Motor neuron (in vitro differentiated cells): ENCODE data around the gene PDCD11. TPM values are rescaled to one million over a fixed set of nuclear protein-coding genes. Genes with fewer than 3 reads are reported as not detected.
A peak's percentile ranks its signal among the peaks of the same experiment; 100 is the strongest.
"Not testable (repeated sequence)": the region's sequence is repeated elsewhere in the genome, so short reads cannot be mapped to it uniquely, and the experiment has no call there.

Experiments used
- ATAC-seq, 8 experiments: fragments of 200-7000 bp; cut with Tn5 transposase; replicated peaks in 6 of 8; 2 replicates each; pipeline ENCODE4 v1.8.0; 2021; ENCODE audit warnings: mild to moderate bottlenecking in 8 of 8, moderate library complexity in 8 of 8
- H3K27ac ChIP-seq, 2 donors: fragments of 250-450 bp; sonication (Bioruptor Pico); 2 replicates each; pipeline ENCODE4 v1.9.0; 2021; ENCODE audit warnings: antibody characterized with exemption in 2 of 2, mild to moderate bottlenecking in 2 of 2, moderate library complexity in 1 of 2
- H3K4me1 ChIP-seq, 2 donors: fragments of 250-450 bp; sonication (Bioruptor Pico); replicated peaks in 1 of 2; 2 replicates each; pipeline ENCODE4 v1.6.1; 2021; ENCODE audit warnings: antibody characterized with exemption in 2 of 2, mild to moderate bottlenecking in 2 of 2, moderate library complexity in 1 of 2
- H3K4me3 ChIP-seq, 5 donors: fragments of 250-450 bp; sonication (Bioruptor Pico); 2 replicates each; pipeline ENCODE4 v1.9.0; 2021; ENCODE audit warnings: antibody characterized with exemption in 5 of 5, mild to moderate bottlenecking in 5 of 5, moderate library complexity in 4 of 5
- WGBS, 10 experiments: fragments of 450-650 bp; shearing (Covaris generic); methylation state at CpG; one replicate each; pipeline ENCODE4 v1.0.0; 2022; 5-methylcytosine and 5-hydroxymethylcytosine counted together
- in situ Hi-C, 9 experiments: fragments of 400-800 bp; cut with MboI; loops; one replicate each; pipeline ENCODE4 v1.15.0; 2021; ENCODE audit warnings: low sequenced_read_pairs in 9 of 9, low pct_unique_long_range_greater_than_20kb in 2 of 9; ENCODE audit not compliant: unreplicated experiment in 9 of 9
- total RNA-seq, 8 experiments: library from RNA; unstranded; fragments of 300-600 nt; gene quantifications; 2 replicates each; pipeline versions ENCODE4 v1.2.3 to v1.2.4, GENCODE V29; 2022

PDCD11 gene, protein sequence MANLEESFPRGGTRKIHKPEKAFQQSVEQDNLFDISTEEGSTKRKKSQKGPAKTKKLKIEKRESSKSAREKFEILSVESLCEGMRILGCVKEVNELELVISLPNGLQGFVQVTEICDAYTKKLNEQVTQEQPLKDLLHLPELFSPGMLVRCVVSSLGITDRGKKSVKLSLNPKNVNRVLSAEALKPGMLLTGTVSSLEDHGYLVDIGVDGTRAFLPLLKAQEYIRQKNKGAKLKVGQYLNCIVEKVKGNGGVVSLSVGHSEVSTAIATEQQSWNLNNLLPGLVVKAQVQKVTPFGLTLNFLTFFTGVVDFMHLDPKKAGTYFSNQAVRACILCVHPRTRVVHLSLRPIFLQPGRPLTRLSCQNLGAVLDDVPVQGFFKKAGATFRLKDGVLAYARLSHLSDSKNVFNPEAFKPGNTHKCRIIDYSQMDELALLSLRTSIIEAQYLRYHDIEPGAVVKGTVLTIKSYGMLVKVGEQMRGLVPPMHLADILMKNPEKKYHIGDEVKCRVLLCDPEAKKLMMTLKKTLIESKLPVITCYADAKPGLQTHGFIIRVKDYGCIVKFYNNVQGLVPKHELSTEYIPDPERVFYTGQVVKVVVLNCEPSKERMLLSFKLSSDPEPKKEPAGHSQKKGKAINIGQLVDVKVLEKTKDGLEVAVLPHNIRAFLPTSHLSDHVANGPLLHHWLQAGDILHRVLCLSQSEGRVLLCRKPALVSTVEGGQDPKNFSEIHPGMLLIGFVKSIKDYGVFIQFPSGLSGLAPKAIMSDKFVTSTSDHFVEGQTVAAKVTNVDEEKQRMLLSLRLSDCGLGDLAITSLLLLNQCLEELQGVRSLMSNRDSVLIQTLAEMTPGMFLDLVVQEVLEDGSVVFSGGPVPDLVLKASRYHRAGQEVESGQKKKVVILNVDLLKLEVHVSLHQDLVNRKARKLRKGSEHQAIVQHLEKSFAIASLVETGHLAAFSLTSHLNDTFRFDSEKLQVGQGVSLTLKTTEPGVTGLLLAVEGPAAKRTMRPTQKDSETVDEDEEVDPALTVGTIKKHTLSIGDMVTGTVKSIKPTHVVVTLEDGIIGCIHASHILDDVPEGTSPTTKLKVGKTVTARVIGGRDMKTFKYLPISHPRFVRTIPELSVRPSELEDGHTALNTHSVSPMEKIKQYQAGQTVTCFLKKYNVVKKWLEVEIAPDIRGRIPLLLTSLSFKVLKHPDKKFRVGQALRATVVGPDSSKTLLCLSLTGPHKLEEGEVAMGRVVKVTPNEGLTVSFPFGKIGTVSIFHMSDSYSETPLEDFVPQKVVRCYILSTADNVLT (N-terminal part only)
- total RNA-seq: 10 to 100 TPM; 20.6 to 60.1 (median 39.2) TPM

DNA sequence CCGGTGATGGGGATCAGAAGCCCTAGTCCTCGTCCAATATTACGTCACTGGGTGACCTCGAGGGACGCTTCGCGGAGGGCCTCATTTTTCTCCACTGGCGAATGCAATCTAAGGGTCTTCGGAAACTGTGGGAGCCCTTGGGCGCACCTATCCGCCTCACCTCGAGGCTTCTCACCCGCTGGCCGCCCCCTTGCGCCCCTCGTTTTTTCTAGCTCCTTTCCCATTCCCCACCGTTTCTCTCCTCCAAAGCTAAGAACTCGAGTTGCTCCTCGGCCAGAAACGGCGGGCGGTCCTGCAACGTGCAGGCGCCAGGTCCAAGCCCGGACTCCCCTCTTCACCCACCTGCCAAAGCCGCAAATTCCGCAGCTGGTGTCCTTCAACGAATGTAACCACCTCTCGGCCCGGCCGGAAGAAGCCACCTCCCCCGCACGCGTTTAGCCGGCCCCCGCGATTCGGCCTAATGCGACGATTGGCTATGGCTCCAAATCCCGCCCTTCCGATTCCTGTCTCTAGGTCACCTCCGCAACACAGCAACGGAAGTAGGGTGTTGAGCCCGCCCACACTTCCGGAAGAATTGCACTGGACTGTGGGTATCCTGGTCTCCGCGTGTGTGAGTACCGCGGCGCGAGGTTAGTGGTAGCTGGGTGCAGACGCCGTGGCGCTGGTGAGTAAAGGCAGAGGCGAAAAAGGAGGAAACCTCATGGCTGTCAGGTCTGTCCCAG lies at the start of gene PDCD11, which contains the start of gene ATP5MK:
TSS of gene PDCD11 (plus strand) at position 560 of the 722 bp plus-strand sequence. CDS start 1,801 bp downstream, outside the sequence.
TSS of gene ATP5MK (minus strand) at position 409 of the 722 bp plus-strand sequence. CDS start 4,018 bp downstream, outside the sequence.
- peak within 1 kb of the TSS; percentile 93 for H3K27ac ChIP-seq
- peak within 1 kb of the TSS; percentile 72 to 98 (median 85) for H3K4me3 ChIP-seq
- ATAC-seq: peak; percentile 97 to 99 (median 99)
- 0 to 1% (median 0%) methylated on average over 1 to 30 of the region's 56 CpGs; no CpG with 5 or more reads in 3 of the 10 experiments for WGBS, 10 experiments
- peaks cover 27 to 34% of the 10 kb centered on the region in 2 donors for H3K4me1 ChIP-seq
- in situ Hi-C loops: no loop called here

DNA sequence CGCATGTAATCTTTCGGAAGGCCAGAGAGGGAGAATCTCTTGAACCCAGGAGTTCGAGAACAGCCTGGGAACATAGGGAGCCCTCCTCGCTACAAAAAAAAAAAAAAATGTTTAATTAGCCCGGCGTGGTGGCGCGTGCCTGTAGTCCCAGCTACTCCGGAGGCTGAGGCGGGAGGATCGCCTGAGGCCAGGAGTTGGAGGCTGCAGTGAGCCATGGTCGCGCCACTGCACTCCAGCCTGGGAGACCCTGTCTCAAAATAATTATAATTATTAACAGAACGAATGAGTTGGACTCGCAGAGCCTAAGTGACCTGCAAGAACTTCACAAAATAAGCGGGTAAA lies 46.3 kb upstream of the PDCD11 start:
- H3K4me3 ChIP-seq: peak overlapping the region; percentile 50 to 78 (median 62)
- WGBS, 10 experiments: 6 to 100% (median 48%) methylated on average over 1 to 5 of the region's 16 CpGs; no CpG with 5 or more reads in 3 of the 10 experiments
- peaks cover 5 to 6% of the 10 kb centered on the region in 2 donors for H3K4me1 ChIP-seq
- ATAC-seq: no peak
- in situ Hi-C loops: no loop called here
- H3K27ac ChIP-seq: peak overlapping the region; percentile 54 to 78

DNA sequence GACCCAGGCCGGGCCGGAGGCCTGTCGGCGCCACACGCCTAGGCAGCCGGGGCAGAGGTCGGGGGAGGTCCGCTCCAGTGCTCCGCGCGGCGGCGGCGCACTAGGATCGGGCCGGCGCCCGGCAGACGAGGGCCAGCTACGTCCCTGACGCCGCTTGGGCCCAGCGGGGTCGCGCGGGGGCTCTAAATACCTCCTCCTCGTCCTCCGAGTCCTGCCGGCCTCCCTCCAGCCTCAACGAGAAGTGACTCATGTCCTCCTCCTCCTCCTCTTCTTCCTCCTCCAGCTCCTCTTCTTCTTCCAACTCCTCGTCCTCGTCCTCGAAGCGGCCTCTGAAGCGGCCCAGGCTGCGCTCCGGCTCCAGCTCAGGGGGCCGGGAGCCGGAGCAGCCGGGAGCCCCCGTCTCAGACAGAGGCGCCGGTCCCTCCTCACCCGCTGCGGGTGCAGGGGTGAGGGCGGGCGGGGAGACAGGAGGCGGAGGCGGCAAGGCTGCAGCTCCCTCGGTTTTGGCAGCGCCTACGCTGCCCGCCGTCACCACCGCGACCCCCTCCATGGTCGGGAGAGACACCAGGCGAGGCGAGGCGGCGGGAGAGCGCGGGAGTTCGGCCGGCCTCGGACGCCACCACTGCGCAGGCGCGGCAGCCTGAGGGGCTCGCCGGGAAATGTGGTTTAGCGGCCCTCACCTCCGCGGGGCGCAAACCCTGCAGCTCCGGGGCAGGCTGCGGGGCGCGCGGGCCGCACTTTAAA lies 45.7 kb upstream of the PDCD11 start, which contains the start of gene PCGF6:
TSS of gene PCGF6 (minus strand) at position 624 of the 744 bp plus-strand sequence. CDS start at position 550, 74 bp downstream.
- H3K27ac ChIP-seq: peak within 1 kb of the TSS; percentile 54 to 78
- 0 to 2% (median 0%) methylated on average over 1 to 17 of the region's 82 CpGs; no CpG with 5 or more reads in 4 of the 10 experiments for WGBS, 10 experiments
- peak within 1 kb of the TSS; percentile 50 to 78 (median 62) for H3K4me3 ChIP-seq
- in situ Hi-C loops: no loop called here
- peaks cover 5 to 6% of the 10 kb centered on the region in 2 donors for H3K4me1 ChIP-seq
- peak; percentile 85 to 96 (median 94) for ATAC-seq

DNA sequence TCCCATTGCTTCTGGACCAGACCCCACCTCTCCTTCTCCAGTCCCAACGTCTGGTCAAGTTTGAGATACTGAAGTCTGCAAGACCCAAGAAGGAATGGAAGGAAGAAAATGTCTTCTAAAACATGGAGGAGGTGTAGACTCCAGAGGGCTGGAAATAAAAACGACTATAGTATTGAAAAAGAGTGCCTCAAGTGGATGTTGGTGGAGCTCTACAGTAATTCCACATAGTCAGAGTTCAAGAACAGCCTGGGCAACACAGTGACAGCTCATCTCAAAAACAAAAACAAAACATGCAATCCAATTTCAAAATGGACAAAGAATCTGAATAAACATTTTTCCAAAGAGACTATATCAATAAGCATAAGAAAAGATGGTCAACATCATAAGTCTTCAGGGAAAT lies 43.1 kb upstream of the PDCD11 start:
- in situ Hi-C loops: no loop called here
- H3K4me1 ChIP-seq: peaks cover 5 to 6% of the 10 kb centered on the region in 2 donors
- WGBS, 10 experiments: 0 to 71% (median 22%) methylated on average over 1 to 2 of the region's 2 CpGs; no CpG with 5 or more reads in 3 of the 10 experiments

DNA sequence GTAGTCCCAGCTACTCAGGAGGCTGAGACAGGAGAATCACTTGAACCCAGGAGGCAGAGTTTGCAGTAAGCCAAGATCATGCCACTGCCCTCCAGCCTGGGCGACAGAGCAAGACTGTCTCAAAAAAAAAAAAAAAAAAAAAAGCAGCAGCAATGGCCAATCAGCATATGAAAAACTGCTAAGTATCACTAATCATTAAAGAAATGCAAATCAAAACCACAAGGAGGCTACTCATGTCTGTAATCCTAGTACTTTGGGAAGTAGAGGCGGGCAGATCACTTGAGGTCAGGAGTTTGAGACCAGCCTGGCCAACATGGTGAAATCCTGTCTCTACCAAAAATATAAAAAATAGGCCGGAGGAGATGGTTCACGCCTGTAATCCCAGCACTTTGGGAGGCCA lies 41.9 kb upstream of the PDCD11 start:
- H3K27ac ChIP-seq, H3K4me3 ChIP-seq, H3K4me1 ChIP-seq, in situ Hi-C loops, ATAC-seq: not testable (repeated sequence)
- 80 to 100% (median 91%) methylated on average over 2 to 3 of the region's 4 CpGs; no CpG with 5 or more reads in 3 of the 10 experiments for WGBS, 10 experiments

More for the DNA sequence above, 43.1 kb upstream of the PDCD11 start:
- peak in 2 of 8 experiments; percentile 6 to 15 for ATAC-seq
- no peak overlapping the region for H3K4me3 ChIP-seq
- no peak overlapping the region for H3K27ac ChIP-seq

DNA sequence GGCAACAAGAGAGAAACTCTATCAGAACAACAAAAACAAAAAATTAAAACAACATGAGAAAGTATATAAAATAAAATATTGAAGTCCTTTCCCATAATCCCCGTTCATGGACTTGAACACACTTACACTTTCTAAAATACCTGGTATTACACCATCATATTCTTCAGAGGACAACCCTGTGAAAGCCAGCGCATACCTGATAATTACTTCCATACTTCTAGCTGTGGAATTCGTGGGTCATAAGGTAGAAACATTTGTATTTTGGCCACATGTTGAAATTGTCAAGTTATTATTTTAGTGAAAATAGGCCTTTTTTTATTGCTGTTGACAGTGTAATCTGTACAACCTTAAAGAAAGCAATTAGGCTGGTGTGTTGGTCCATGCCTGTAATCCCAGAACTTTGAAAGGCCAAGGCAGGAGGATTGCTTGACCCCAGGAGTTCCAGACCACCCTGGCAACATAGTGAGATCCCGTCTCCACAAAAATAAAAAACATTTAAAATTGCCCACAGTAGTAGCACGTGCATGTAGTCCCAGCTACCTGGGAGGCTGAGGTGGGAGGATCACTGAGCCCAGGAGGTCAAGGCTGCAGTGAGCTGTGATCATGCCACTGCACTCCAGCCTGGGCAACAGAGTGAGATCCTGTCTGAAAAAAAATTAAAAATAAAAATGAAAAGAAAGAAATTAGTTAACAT lies 40.4 kb upstream of the PDCD11 start:
- Histone ChIP-seq H3K4me3 (no peak overlapping the region), H3K27ac (no peak overlapping the region), H3K4me1 (no peaks in the 10 kb centered on the region)
- 8 to 100% (median 64%) methylated on average over 1 to 4 of the region's 5 CpGs; no CpG with 5 or more reads in 2 of the 10 experiments for WGBS, 10 experiments
- in situ Hi-C loops: no loop called here
- no peak for ATAC-seq

DNA sequence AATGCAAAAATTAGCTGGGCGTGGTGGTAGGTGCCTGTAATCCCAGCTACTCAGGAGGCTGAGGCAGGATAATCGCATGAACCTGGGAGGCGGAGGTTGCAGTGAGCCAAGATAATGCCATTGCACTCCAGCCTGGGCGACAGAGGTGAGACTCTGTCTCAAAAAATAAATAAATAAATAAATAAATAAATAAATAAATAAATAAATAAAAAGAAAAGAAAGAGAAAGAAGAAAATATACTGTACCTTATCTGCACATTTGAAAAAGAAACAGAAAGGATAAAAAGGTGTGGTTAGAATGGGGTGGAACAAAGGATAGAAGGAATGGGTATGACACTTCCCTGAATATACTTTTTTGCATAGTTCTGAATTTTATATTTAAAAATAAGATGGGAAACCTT lies 36.9 kb upstream of the PDCD11 start:
- in situ Hi-C loops, H3K4me1 ChIP-seq, H3K27ac ChIP-seq, H3K4me3 ChIP-seq: not testable (repeated sequence)
- peak in 1 of 8 experiments; percentile 68 for ATAC-seq
- WGBS, 10 experiments: 87 to 99% (median 93%) methylated on average over 1 to 4 of the region's 4 CpGs; no CpG with 5 or more reads in 1 of the 10 experiments

DNA sequence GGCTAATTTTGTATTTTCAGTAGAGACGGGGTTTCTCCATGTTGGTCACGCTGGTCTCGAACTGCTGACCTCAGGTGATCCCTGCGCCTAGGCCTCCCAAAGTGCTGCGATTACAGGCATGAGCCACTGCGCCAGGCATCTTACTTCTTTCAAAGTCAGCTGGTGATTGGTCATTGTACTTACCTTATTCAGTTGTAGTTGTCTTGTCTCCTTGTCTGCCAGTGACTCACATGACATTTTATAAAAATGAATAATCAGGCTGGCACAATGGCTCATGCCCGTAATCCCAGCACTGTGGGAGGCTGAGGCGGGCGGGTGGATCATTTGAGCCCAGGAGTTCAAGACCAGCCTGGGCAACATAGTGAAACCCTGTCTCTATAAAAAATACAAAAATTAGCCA lies 35.6 kb upstream of the PDCD11 start:
- in situ Hi-C loops, H3K27ac ChIP-seq, H3K4me1 ChIP-seq, ATAC-seq, H3K4me3 ChIP-seq: not testable (repeated sequence)
- WGBS, 10 experiments: 87 to 100% (median 91%) methylated on average over 2 to 3 of the region's 9 CpGs; no CpG with 5 or more reads in 4 of the 10 experiments

DNA sequence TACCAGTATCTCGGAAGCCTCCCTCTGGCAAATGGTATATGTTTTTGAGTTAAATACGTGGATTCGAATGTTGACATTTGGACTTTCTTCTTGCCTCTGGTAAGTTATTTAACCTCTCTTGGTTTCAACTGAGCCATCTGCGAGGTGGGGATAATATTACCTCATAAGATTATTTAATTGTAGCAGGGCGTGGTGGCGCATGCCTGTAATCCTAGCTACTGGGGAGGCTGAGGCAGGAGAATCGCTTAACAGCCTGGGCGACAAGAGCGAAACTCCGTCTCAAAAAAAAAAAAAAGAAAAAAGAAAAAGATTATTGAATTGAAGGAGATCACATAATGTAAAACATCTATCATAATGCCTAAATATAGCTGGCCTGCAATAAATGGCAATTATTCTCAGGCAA lies 29.0 kb upstream of the PDCD11 start:
- ATAC-seq: peak in 2 of 8 experiments; percentile 2 to 4
- WGBS, 10 experiments: 24 to 90% (median 64%) methylated on average over 4 to 10 of the region's 10 CpGs; no CpG with 5 or more reads in 1 of the 10 experiments
- peak overlapping the region; percentile 49 to 95 (median 81) for H3K4me3 ChIP-seq
- peak overlapping the region in 1 of 2 donors; percentile 93 for H3K27ac ChIP-seq
- H3K4me1 ChIP-seq: peaks cover 9 to 11% of the 10 kb centered on the region in 2 donors
- in situ Hi-C loops: no loop called here

DNA sequence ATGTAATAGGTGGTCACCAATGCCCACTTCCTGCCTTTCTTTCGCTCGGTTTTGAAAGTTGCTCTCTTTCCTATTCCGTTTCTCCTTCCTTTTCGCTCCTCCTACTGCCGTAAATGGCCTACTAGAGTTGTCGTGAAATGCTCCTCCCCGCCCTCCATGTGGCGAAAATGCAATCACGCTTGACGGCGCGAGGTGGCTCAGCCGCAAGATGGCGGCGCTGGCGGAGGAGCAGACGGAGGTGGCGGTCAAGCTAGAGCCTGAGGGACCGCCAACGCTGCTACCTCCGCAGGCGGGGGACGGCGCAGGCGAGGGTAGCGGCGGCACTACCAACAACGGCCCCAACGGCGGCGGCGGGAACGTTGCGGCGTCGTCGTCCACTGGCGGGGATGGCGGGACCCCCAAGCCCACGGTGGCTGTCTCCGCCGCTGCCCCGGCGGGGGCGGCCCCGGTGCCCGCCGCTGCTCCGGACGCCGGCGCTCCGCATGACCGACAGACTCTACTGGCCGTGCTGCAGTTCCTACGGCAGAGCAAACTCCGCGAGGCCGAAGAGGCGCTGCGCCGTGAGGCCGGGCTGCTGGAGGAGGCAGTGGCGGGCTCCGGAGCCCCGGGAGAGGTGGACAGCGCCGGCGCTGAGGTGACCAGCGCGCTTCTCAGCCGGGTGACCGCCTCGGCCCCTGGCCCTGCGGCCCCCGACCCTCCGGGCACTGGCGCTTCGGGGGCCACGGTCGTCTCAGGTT lies 28.5 kb upstream of the PDCD11 start, which contains the start of gene TAF5:
TSS of gene TAF5 (plus strand) at position 195 of the 737 bp plus-strand sequence. CDS start at position 209, 14 bp downstream.
- peak; percentile 75 to 82 (median 80) for ATAC-seq
- peak within 1 kb of the TSS; percentile 49 to 95 (median 81) for H3K4me3 ChIP-seq
- 0 to 2% (median 0%) methylated on average over 2 to 25 of the region's 81 CpGs; no CpG with 5 or more reads in 1 of the 10 experiments for WGBS, 10 experiments
- in situ Hi-C loops: no loop called here
- peak within 1 kb of the TSS; percentile 76 to 93 for H3K27ac ChIP-seq
- peaks cover 9 to 11% of the 10 kb centered on the region in 2 donors for H3K4me1 ChIP-seq
